Activated T-cell treated with anti-CD3 and anti-CD28 coated beads, Interleukin-2, amount 50 U/mL, for 24 hours (primary cell): ENCODE data around the gene DDT.
"Not testable (repeated sequence)": the region's sequence is repeated elsewhere in the genome, so short reads cannot be mapped to it uniquely, and the experiment has no call there.

Experiments used
- DNase-seq: peaks from one replicate; pipeline ENCODE4 v3.0.0-alpha.2; 2020
- H3K27ac Mint-ChIP-seq: 2 replicates; pipeline ENCODE4 v1.8.0; 2020; ENCODE audit warnings: mild to moderate bottlenecking, mixed read lengths
- H3K27me3 Mint-ChIP-seq: 2 replicates; pipeline ENCODE4 v1.8.0; 2020; ENCODE audit warnings: mixed read lengths
- H3K36me3 Mint-ChIP-seq: 2 replicates; pipeline ENCODE4 v1.8.0; 2020; ENCODE audit warnings: low read depth, mixed read lengths
- H3K4me1 Mint-ChIP-seq: 2 replicates; pipeline ENCODE4 v1.8.0; 2020; ENCODE audit warnings: low read depth, mixed read lengths
- H3K4me3 Mint-ChIP-seq: 2 replicates; pipeline ENCODE4 v1.8.0; 2020; ENCODE audit warnings: mild to moderate bottlenecking, moderate library complexity, mixed read lengths
- H3K9me3 Mint-ChIP-seq: 2 replicates; pipeline ENCODE4 v1.8.0; 2020; ENCODE audit warnings: mixed read lengths

The DDT gene

DNA sequence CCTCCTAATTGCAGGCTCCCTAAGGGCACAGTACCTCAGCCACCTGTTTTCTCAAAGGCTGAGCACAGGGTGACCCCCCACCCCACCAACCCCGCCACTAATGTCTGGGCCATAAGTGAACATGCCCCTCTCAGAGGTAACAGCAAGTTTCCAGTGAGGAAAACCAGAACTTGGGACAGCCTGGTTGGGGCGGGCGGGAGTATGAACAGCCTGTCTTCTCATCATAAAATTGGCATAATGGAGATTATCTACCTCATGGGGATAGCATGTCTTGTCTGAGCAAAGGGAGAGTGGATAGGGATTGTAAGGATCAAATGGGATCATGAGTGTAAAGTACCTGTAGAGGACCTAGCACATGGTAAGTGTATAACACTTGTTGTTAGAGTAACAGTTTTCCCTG, 2.3 kb downstream of the DDT start:
- not testable (repeated sequence) for H3K27me3 Mint-ChIP-seq, H3K4me3 Mint-ChIP-seq, DNase-seq, H3K9me3 Mint-ChIP-seq
- H3K4me1 Mint-ChIP-seq: peaks cover 20% of the 10 kb centered on the region
- H3K36me3 Mint-ChIP-seq: peaks cover 32% of the 10 kb centered on the region
- peak overlapping the region; percentile 64 for H3K27ac Mint-ChIP-seq

DNA sequence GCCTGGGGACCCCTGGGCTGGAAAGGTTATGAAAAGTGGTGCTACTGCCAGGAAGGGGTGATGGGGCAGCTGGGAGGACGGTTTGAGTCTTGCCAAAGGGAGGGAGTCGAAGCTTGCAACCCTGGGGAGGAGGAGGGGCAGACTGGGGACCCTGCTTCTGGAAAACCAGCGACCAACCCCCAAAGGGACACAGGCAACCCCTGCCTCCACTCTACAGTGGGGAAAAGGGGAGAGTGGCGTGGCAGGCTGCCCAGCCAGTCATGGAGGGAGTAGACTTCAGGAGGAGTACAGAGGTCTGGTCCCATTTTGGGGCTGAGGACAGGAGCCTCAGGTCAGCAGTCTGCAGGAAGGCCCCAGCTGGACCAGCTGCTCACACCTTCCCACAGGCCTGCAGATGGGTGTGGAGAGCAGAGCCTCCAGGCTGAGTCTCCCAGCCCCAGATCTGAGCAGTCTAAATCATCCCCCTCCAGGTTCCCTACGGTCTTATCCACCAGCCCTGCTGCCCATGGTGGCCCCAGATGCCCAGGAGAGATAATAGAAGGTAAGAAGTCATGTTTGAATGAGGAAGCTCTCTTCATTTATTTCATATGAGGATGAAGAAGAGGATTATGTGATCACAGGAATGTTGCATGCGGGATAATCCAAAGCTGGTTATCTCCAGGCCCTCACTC, 3.3 kb downstream of the DDT start:
- Mint-ChIP-seq H3K9me3 (no peaks in the 10 kb centered on the region), H3K27me3 (no peaks in the 10 kb centered on the region), H3K36me3 (peaks cover 32% of the 10 kb centered on the region), H3K4me1 (peaks cover 20% of the 10 kb centered on the region), H3K27ac (peak overlapping the region; percentile 64), H3K4me3 (no peak overlapping the region)
- DNase-seq: no peak

DNA sequence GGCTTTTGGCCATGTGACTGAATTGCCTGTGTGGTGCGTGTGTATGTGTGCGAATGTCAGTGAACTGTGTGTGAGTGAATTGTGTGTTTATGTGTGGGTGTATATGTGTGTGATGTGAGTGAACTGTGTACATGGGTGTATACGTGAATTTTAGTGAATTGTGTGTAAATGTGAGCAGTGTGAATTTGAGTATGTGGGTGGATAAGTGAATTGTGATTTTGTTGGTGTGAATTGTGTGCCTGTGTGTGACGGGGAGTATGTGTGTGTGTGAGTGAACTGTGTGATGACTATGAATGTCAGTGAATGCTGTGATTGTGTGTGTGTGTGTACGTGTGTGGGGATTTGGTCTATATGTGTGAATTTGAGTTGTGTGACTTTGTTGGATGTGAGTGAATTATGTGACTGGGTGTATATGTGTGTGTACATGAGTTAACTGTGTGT, 4.0 kb downstream of the DDT start:
- Mint-ChIP-seq H3K9me3 (no peaks in the 10 kb centered on the region), H3K27ac (peak overlapping the region; percentile 16), H3K36me3 (peaks cover 32% of the 10 kb centered on the region), H3K4me1 (peaks cover 20% of the 10 kb centered on the region), H3K27me3 (no peaks in the 10 kb centered on the region), H3K4me3 (no peak overlapping the region)
- no peak for DNase-seq

DNA sequence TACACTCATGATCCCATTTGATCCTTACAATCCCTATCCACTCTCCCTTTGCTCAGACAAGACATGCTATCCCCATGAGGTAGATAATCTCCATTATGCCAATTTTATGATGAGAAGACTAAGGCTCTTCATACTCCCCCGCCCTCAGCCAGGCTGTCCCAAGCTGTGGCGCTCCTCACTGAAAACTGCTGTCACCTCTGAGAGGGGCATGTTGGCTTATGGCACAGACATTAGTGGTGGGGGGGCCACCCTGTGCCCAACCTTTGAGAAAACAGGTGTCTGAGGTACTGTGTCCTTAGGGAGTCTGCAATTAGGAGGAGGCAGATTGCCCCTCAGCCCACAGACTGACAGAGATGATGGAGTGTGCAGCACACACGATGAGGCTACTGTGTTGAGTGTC, 5.2 kb downstream of the DDT start:
- H3K36me3 Mint-ChIP-seq: peaks cover 32% of the 10 kb centered on the region
- no peak overlapping the region for H3K4me3 Mint-ChIP-seq
- H3K9me3 Mint-ChIP-seq: no peaks in the 10 kb centered on the region
- DNase-seq: no peak
- peak overlapping the region; percentile 29 for H3K27ac Mint-ChIP-seq
- peaks cover 20% of the 10 kb centered on the region for H3K4me1 Mint-ChIP-seq
- no peaks in the 10 kb centered on the region for H3K27me3 Mint-ChIP-seq

DNA sequence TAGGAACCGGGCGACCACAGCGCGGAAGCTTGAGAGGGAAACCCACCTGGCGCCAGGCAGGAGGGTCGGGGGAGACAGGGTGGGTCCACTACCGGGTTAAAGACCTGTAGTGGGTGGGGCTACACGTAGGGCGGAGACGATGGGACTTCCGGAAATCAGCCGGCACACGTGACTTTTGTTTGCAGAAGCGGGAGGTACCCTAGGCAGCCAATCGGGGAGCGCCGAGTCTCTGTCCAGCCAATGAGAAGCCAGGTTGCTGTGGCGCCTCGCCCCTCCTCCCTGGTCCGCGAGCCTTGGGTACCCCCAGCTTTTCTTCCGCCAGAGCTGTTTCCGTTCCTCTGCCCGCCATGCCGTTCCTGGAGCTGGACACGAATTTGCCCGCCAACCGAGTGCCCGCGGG, 7.7 kb downstream of the DDT start, which contains the start of gene DDTL:
Gene DDTL (plus strand): TSS at position 321 of the 400 bp plus-strand sequence. CDS start 27 bp downstream, at position 348.
- H3K27ac Mint-ChIP-seq, H3K9me3 Mint-ChIP-seq, DNase-seq, H3K4me3 Mint-ChIP-seq, H3K27me3 Mint-ChIP-seq: not testable (repeated sequence)
- Mint-ChIP-seq H3K4me1 (peaks cover 17% of the 10 kb centered on the region), H3K36me3 (peaks cover 26% of the 10 kb centered on the region)

DNA sequence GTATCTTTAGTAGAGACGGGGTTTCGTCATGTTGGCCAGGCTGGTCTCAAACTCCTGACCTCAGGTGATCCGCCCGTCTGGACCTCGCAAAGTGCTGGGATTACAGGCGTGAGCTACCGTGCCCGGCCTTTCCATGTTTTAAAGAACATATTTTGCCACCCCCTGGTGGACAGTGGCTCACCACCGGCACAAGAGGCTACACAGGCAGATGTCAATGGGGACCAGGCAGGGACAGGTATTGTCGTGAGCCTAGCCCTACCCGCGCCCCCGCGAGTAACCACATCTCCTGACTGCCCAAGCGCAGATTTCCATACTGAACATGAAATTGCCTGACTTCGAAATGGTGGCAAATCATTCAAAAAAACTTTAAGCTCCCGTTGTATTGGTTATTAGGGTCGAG, 8.1 kb downstream of the DDT start:
- H3K27me3 Mint-ChIP-seq, H3K27ac Mint-ChIP-seq, H3K4me3 Mint-ChIP-seq, H3K9me3 Mint-ChIP-seq, DNase-seq: not testable (repeated sequence)
- peaks cover 22% of the 10 kb centered on the region for H3K36me3 Mint-ChIP-seq
- H3K4me1 Mint-ChIP-seq: peaks cover 12% of the 10 kb centered on the region

DNA sequence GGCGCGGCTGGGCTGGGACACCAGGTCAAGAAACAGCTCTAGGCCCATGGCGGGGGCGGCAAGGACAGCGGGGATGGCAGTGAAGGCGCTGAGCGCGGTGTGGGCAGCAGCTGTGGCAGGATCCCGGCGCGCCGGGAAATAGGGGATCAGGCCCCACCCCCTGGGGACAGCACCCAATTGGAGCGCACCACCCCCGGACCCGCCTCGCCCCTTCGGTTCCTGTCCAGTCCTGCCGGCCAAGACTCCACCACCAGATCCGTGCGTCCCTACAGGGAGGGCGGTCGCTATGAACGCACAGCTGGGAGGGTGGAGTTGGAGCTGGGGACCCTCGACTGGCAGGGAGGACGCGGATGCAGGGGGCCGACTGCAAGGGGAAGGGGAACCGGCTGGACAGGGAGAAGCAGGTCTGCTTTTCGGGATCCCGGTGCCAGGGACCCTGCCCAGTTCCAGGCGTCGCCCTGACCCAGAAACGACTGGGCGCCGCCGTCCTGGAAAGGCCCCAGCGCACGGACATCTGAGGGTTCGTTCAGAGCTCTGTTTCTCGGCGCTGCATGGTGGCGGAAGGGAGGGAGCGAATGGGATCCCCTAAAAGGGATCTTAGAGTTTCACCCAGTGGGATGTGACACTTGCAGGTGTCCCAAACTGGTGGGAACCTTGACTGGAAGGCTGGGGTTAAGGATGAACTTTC, 13.0 kb downstream of the DDT start, which contains the start of gene GSTT2B:
Gene GSTT2B (minus strand): TSS at position 112 of the 688 bp plus-strand sequence. CDS start 64 bp downstream, at position 48.
- not testable (repeated sequence) for H3K27me3 Mint-ChIP-seq, H3K27ac Mint-ChIP-seq, H3K4me3 Mint-ChIP-seq, H3K9me3 Mint-ChIP-seq, H3K36me3 Mint-ChIP-seq, H3K4me1 Mint-ChIP-seq, DNase-seq

DNA sequence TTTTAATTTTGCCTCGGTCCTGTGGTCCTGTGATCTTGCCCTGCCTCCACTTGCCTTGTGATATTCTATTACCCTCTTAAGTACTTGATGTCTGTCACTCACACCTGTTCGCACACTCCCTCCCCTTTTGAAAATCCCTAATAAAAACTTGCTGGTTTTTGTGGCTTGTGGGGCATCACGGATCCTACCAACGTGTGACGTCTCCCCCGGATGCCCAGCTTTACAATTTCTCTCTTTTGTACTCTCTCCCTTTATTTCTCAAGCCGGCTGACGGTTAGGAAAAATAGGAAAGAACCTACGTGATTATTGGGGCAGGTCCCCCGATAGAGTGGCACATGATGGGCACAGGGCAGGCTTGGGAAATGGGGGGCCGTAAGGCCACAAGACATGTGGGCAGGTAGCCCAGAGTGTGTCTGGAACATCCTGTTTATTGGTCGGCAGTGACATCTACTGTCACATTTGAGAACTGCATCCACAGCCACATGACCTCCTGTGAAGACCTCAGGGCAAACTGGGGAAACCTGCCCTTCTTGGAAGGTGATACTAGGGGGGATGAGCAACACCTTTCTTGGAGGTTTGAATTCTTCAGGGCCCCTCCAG, 17.8 kb downstream of the DDT start:
- not testable (repeated sequence) for H3K27ac Mint-ChIP-seq, H3K9me3 Mint-ChIP-seq, H3K4me1 Mint-ChIP-seq

DNA sequence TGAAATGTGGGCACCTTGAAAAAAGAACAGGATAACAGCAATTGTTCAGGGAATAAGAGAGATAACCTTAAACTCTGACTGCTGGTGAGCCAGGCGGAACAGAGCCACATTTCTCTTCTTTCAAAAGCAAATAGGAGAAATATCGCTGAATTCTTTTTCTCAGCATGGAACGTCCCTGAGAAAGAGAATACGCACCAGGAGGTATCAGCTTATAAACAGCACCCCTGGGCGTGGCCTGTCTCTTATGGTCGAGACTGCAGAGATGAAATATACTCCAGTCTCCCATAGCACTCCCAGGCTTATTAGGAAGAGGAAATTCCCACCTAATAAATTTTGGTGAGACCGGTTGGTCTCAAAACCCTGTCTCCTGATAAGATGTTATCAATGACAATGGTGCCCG, 18.4 kb downstream of the DDT start:
- not testable (repeated sequence) for DNase-seq, H3K27ac Mint-ChIP-seq, H3K4me3 Mint-ChIP-seq, H3K9me3 Mint-ChIP-seq, H3K27me3 Mint-ChIP-seq, H3K36me3 Mint-ChIP-seq, H3K4me1 Mint-ChIP-seq

More for the DNA sequence above, 17.8 kb downstream of the DDT start:
- H3K36me3 Mint-ChIP-seq, H3K27me3 Mint-ChIP-seq, H3K4me3 Mint-ChIP-seq: not testable (repeated sequence)
- peak; percentile 76 for DNase-seq

DNA sequence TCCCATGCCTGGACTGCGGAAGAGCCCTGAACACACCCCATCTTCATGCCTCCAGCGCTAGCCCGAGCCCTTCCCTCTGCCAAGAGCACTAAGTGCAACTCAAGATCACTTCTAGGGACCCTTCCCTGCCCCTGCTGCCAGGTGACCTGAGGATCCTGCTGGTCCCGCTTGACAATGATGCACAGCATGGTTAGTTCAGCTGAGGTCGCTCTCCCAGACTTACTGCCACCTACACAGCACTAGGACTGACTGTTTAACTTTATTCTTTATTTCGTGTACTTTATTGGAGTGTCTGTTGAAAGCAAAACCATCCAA, 19.3 kb downstream of the DDT start:
- not testable (repeated sequence) for H3K27me3 Mint-ChIP-seq, H3K4me1 Mint-ChIP-seq, H3K36me3 Mint-ChIP-seq, H3K9me3 Mint-ChIP-seq, DNase-seq, H3K4me3 Mint-ChIP-seq, H3K27ac Mint-ChIP-seq

DNA sequence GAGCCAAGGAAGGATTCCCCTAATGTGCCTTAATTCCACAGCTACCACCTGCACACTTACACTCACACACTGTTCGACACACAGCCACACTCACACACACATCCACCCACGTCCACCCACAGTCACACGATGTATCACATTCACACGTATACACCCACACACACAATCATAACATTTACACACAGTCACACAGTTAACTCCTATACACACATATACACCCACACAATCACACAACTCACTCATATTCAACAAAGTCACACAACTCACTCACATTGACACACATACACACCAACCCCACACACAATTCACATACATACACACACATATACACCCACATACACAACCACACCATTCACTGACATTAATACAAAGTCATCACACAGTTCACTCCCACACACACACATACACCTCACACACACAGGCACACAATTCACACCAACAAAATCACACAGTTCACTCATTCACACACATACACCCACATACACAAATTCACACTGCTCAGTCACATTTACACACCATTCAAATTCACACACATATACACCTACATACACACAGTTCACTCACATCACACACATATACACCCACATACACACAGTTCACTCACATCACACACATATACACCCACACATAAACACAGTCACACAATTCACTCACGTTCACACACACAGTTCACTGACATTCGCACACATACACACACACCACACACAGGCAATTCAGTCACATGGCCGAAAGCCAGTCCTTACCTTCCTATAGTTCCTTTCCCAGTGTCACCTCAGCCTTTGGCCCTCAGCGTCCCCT, 19.8 kb downstream of the DDT start:
- not testable (repeated sequence) for H3K27me3 Mint-ChIP-seq, H3K27ac Mint-ChIP-seq, H3K9me3 Mint-ChIP-seq, H3K4me3 Mint-ChIP-seq, H3K4me1 Mint-ChIP-seq, H3K36me3 Mint-ChIP-seq, DNase-seq

DNA sequence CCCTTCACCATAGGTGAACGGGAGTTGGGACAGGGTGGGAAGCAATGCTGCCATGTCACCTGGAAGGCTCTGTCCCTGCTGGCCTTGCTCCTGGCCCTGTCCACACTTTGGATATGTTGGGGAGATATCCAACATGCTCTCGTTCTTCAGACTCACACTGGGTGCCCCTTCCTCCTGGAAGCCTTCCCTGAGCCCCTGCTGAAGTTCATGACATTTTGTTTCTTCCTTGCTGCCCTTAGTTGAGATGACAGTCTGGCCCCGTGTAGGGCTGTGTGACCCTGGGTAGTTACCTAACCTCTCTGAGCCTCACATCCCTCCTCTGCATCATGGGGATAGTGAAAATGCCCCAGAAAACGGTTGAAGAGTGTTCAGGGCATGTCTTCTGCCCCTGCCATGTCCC, 20.8 kb downstream of the DDT start:
- H3K4me3 Mint-ChIP-seq, H3K36me3 Mint-ChIP-seq, H3K4me1 Mint-ChIP-seq, H3K9me3 Mint-ChIP-seq, DNase-seq, H3K27ac Mint-ChIP-seq, H3K27me3 Mint-ChIP-seq: not testable (repeated sequence)

DNA sequence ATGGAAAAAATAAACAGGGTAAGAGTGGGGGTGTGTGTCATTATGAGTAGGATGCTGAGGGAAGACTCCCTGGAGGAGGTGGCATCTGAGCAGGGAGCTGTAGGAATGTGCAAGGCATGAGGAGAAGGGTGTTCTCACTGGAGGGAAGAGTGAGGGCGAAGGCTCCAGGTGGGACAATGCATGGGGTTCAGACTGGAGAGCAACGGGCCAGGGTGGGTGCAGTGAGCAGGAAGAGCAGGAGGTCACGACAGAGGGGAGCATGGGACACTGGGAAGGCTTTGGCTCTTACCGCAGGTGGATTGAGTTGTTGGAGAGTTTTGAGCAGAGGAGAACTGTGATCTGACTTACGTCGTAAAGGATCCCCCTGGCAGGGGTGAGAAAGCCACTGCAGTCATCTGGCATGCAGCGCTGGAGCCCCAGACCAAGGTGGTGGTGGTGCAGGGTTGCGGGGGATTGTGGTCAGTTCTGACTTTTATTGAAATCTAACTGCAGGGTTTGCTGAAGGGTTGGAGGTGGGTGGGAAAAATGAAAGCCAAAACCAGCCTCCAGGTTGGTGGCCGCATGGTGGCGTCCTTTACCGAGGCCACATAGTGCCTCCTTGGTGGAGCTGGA, 21.3 kb downstream of the DDT start:
- H3K9me3 Mint-ChIP-seq, H3K4me3 Mint-ChIP-seq, H3K27me3 Mint-ChIP-seq, H3K27ac Mint-ChIP-seq, DNase-seq, H3K4me1 Mint-ChIP-seq, H3K36me3 Mint-ChIP-seq: not testable (repeated sequence)

DNA sequence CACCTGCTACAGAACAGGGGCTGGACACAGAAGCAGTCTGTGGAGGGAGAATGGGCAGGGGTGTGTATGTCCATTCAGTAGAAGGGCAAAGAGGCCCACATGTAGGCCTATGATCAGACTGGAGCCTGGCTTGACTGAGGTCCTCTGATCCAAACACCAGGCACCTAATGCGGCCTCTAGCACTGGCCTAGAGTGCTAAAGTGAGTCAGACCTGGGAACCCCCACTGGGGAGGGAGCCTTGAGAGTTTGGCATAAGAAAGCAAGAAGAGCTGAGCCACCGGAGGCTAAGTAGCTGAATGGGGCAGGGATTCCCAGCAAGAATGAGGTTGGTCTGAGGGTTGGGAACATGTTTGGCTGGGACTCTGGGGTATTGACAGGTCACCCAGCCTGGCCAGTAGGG, 22.9 kb downstream of the DDT start:
- H3K4me3 Mint-ChIP-seq, H3K36me3 Mint-ChIP-seq, H3K9me3 Mint-ChIP-seq, H3K27me3 Mint-ChIP-seq, H3K4me1 Mint-ChIP-seq, H3K27ac Mint-ChIP-seq, DNase-seq: not testable (repeated sequence)
